DMS 273 (cell line): ENCODE measurements around the gene SKI.
A peak's percentile ranks its signal among the peaks of the same experiment; 100 is the strongest.
"Not testable (repeated sequence)": the region's sequence is repeated elsewhere in the genome, so short reads cannot be mapped to it uniquely, and the experiment has no call there.

Experiments used
- DNase-seq: peaks from one replicate; lab custom pipeline; 2025; ENCODE audit not compliant: unreplicated experiment; lab: John Stamatoyannopoulos, UW

Gene SKI

GRCh38 chr1:2241820-2242219 lies 13.7 kb downstream of the SKI start:
- DNase-seq = no peak

GRCh38 chr1:2242814-2243725 lies 15.0 kb downstream of the SKI start:
- DNase-seq = no peak

- DNase-seq = not testable (repeated sequence)
These were observed 18.9 kb downstream of the SKI start for GRCh38 chr1:2247045-2247394.

- no peak for DNase-seq
These were observed 19.6 kb downstream of the SKI start for GRCh38 chr1:2247760-2248126.

- no peak for DNase-seq
These were observed 20.2 kb downstream of the SKI start for GRCh38 chr1:2248127-2248826.

GRCh38 chr1:2248854-2249558 lies 20.9 kb downstream of the SKI start:
- DNase-seq = no peak

- DNase-seq = no peak
These were observed 21.4 kb downstream of the SKI start for GRCh38 chr1:2249559-2249906.

- DNase-seq = no peak
These were observed 22.7 kb downstream of the SKI start for GRCh38 chr1:2250721-2251281.

- no peak for DNase-seq
These were observed 23.2 kb downstream of the SKI start for GRCh38 chr1:2251363-2251762.

- peak; percentile 44 for DNase-seq
These were observed 23.7 kb downstream of the SKI start for GRCh38 chr1:2251786-2252185.

GRCh38 chr1:2252423-2252822 lies 24.3 kb downstream of the SKI start:
- no peak for DNase-seq

GRCh38 chr1:2253036-2253796 lies 25.1 kb downstream of the SKI start:
- no peak for DNase-seq

- no peak for DNase-seq
These were observed 25.8 kb downstream of the SKI start for GRCh38 chr1:2253797-2254480.

- DNase-seq = no peak
These were observed 26.9 kb downstream of the SKI start for GRCh38 chr1:2255047-2255419.

GRCh38 chr1:2255420-2256369 lies 27.6 kb downstream of the SKI start:
- DNase-seq = peak; percentile 74

- peak; percentile 57 for DNase-seq
These were observed 28.5 kb downstream of the SKI start for GRCh38 chr1:2256435-2257244.

GRCh38 chr1:2257245-2257627 lies 29.1 kb downstream of the SKI start:
- DNase-seq = peak; percentile 96

- no peak for DNase-seq
These were observed 30.1 kb downstream of the SKI start for GRCh38 chr1:2258122-2258681.
